Right lobe of liver (tissue), 6 donors: ENCODE measurements around the gene GREM2. TPM values are rescaled to one million over a fixed set of nuclear protein-coding genes. Genes with fewer than 3 reads are reported as not detected.
A peak's percentile ranks its signal among the peaks of the same experiment; 100 is the strongest.

Source experiments
- ATAC-seq, 4 donors: fragments of 200-7000 bp; cut with Tn5 transposase; one replicate each; pipeline ENCODE4 v1.9.1; 2020; ENCODE audit warnings: mild to moderate bottlenecking in 4 of 4, moderate library complexity in 4 of 4
- DNase-seq, 3 donors: peaks; one replicate each; pipeline ENCODE4 v3.0.0-alpha.2; 2020
- H3K27ac ChIP-seq, 3 donors: fragments of 200-600 bp; one replicate each; pipeline ENCODE4 v1.8.0; 2022
- H3K27me3 ChIP-seq, 2 donors: fragments of 200-600 bp; one replicate each; pipeline ENCODE4 v1.8.0; 2022
- H3K36me3 ChIP-seq, 4 donors: fragments of 200-600 bp; sonication (generic) in 1 of 4; one replicate each; pipeline versions ENCODE4 v1.5.1 to v1.8.0; 2017 to 2022; ENCODE audit warnings: control low read depth in 1 of 4
- H3K4me1 ChIP-seq, 4 donors: fragments of 200-600 bp; sonication (generic) in 1 of 4; one replicate each; pipeline versions ENCODE4 v1.5.1 to v1.8.0; 2017 to 2022; ENCODE audit warnings: control low read depth in 1 of 4
- H3K4me3 ChIP-seq, 3 donors: fragments of 200-600 bp; one replicate each; pipeline ENCODE4 v1.8.0; 2022
- H3K9me3 ChIP-seq, 4 donors: fragments of 200-600 bp; sonication (generic) in 1 of 4; one replicate each; pipeline versions ENCODE4 v1.5.1 to v1.8.0; 2017 to 2022; ENCODE audit warnings: control low read depth in 1 of 4
- CTCF ChIP-seq, 4 donors: fragments of 200-600 bp in 3 of 4; fragments of 450-650 bp in 1 of 4; IDR thresholded peaks; one replicate each; pipeline versions ENCODE4 v1.5.1 to v1.8.0; 2016 to 2022; ENCODE audit warnings: antibody characterized with exemption in 4 of 4, mild to moderate bottlenecking in 2 of 4
- POLR2A ChIP-seq: fragments of 450-650 bp; IDR thresholded peaks from one replicate; pipeline ENCODE4 v1.6.1; 2017; ENCODE audit warnings: antibody characterized with exemption, mild to moderate bottlenecking
- whole genome bisulfite sequencing: methylation state at CpG from one replicate; pipeline ENCODE4 v1.1.6; 2018; ENCODE audit warnings: low coverage, low lambda C conversion rate; ENCODE audit not compliant: insufficient coverage; ENCODE audit errors: missing lambda C conversion rate; 5-methylcytosine and 5-hydroxymethylcytosine counted together
- intact Hi-C, 2 donors: fragments of 100-400 bp; cut with DNase I; formaldehyde crosslinking; loops; one replicate each; pipeline versions ENCODE4 v1.11.2 to v1.14.1; 2022
- total RNA-seq, 6 experiments: library from RNA; depleted of rRNA in 2 of 6; stranded (reverse); fragments of >200 nt in 2 of 6; fragmentation: NEBNext Ultra II Directional in 3 of 6; extraction: Animal tissue kit (Norgen Biotek cat#: 25700) in 3 of 6; gene quantifications; one replicate each; pipeline versions ENCODE4 v1.1.0 to v1.2.4, GENCODE V29; 2016 to 2023
- donor health status: DM: no; HTN: yes; CAD: no.
- donor health status: DM: no; HTN: no; CAD: no.
- donor health status: DM: no; HTN: no; CAD: no.
- donor health status: DM: no; HTN: yes; CAD: no.
- donor health status: DM: no; HTN: yes; CAD: no.

GREM2 gene
- total RNA-seq, 6 experiments from 2014 or later: 5.1 to 27.4 (median 12.7) TPM

- intact Hi-C loops: no loop called here
- TF ChIP-seq CTCF (IDR thresholded peaks at IDR 0.05) (no peak), POLR2A (no peak)
- H3K4me1 ChIP-seq: peaks cover 0 to 5% (median 0%) of the 10 kb centered on the region in 4 donors
- no peaks in the 10 kb centered on the region for H3K27me3 ChIP-seq
- WGBS: 32% methylated on average over 7 of the region's 7 CpGs
- no peaks in the 10 kb centered on the region for H3K9me3 ChIP-seq
- no peaks in the 10 kb centered on the region for H3K36me3 ChIP-seq
- H3K4me3 ChIP-seq: peak overlapping the region in 2 of 3 donors; percentile 17 to 24
- H3K27ac ChIP-seq: peak overlapping the region; percentile 12 to 81 (median 67)
- ATAC-seq (peak; percentile 90 to 95 (median 92)), DNase-seq (peak in 1 of 3 donors; percentile 58)
Measured at GRCh38 chr1:240562111-240562590, 49.8 kb downstream of the GREM2 start.

GRCh38 chr1:240559781-240560180 is 52.2 kb downstream of the GREM2 start:
- Histone ChIP-seq H3K27ac (no peak overlapping the region), H3K27me3 (no peaks in the 10 kb centered on the region), H3K4me3 (no peak overlapping the region), H3K36me3 (no peaks in the 10 kb centered on the region), H3K9me3 (no peaks in the 10 kb centered on the region), H3K4me1 (peaks cover 0 to 5% (median 0%) of the 10 kb centered on the region in 4 donors)
- WGBS: 87% methylated on average over 5 of the region's 5 CpGs
- DNase-seq (no peak), ATAC-seq (no peak)
- TF ChIP-seq POLR2A (no peak), CTCF (IDR thresholded peaks at IDR 0.05) (no peak)
- intact Hi-C loops: no loop called here

- Histone ChIP-seq H3K4me1 (no peaks in the 10 kb centered on the region), H3K27me3 (no peaks in the 10 kb centered on the region), H3K27ac (no peak overlapping the region), H3K36me3 (no peaks in the 10 kb centered on the region), H3K9me3 (no peaks in the 10 kb centered on the region), H3K4me3 (no peak overlapping the region)
- 75% methylated on average over 2 of the region's 2 CpGs for WGBS
- intact Hi-C loops: no loop called here
- TF ChIP-seq CTCF (IDR thresholded peaks at IDR 0.05): no peak
- TF ChIP-seq POLR2A: no peak
- ATAC-seq: no peak
- no peak for DNase-seq
Measured at GRCh38 chr1:240555524-240555923, 56.4 kb downstream of the GREM2 start.

- TF ChIP-seq POLR2A: no peak
- no peak for TF ChIP-seq CTCF (IDR thresholded peaks at IDR 0.05)
- Histone ChIP-seq H3K4me3 (no peak overlapping the region), H3K27me3 (no peaks in the 10 kb centered on the region), H3K4me1 (no peaks in the 10 kb centered on the region), H3K36me3 (no peaks in the 10 kb centered on the region), H3K9me3 (no peaks in the 10 kb centered on the region), H3K27ac (no peak overlapping the region)
- DNase-seq (no peak), ATAC-seq (no peak)
- intact Hi-C loops: no loop called here
- WGBS: 81% methylated on average over 2 of the region's 2 CpGs
Measured at GRCh38 chr1:240553351-240553750, 58.6 kb downstream of the GREM2 start.
